ENCODE data around the gene SMCP.
A peak's percentile ranks its signal among the peaks of the same experiment; 100 is the strongest.

Gene SMCP

GRCh38 chr1:152912900-152913299, 34.8 kb downstream of the SMCP start:
- H3K9me3 ChIP-seq (ENCODE audit: severe bottlenecking) = peaks cover 3% of the 10 kb centered on the region

GRCh38 chr1:152917794-152918193, 39.7 kb downstream of the SMCP start:
- H3K27ac ChIP-seq = no peak overlapping the region
- peak; percentile 79 for DNase-seq
- H3K4me3 ChIP-seq (ENCODE audit: low read depth, low read length) = no peak overlapping the region
- peak; percentile 93 for TF ChIP-seq CTCF (IDR thresholded peaks at IDR 0.05; ENCODE audit: low read depth, low read length)
- no peaks in the 10 kb centered on the region for H3K36me3 ChIP-seq
- no peaks in the 10 kb centered on the region for H3K27me3 ChIP-seq (ENCODE audit: insufficient read depth, low read depth, severe bottlenecking)
- no peaks in the 10 kb centered on the region for H3K9me3 ChIP-seq (ENCODE audit: severe bottlenecking)

More at GRCh38 chr1:152912900-152913299, 34.8 kb downstream of the SMCP start:
- DNase-seq = no peak
- H3K27me3 ChIP-seq (ENCODE audit: insufficient read depth, low read depth, severe bottlenecking) = peaks cover 18% of the 10 kb centered on the region
- H3K36me3 ChIP-seq = no peaks in the 10 kb centered on the region
- no peak overlapping the region for H3K4me3 ChIP-seq (ENCODE audit: low read depth, low read length)
- TF ChIP-seq CTCF (IDR thresholded peaks at IDR 0.05; ENCODE audit: low read depth, low read length) = no peak
- H3K27ac ChIP-seq = no peak overlapping the region

DNA sequence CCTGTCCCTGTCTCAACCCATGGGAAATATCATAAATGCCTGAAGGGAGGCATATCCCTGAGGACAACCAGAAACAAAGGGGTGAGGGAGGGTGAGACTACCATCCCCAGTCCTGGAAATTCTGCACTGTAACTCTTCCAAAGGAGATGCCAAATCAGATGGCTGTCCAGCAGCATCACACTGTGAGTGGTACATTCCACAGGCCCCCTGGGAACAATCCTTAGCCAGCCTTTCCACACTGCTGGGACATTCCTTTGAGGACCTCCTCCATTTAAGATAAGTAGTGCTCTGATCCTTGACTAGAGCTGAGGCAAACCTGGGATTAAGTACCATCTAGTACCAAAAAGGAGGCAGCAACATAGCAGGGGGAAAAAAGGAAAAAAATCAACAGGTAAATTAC, 40.9 kb downstream of the SMCP start:
- H3K4me3 ChIP-seq (ENCODE audit: low read depth, low read length) = no peak overlapping the region
- H3K27ac ChIP-seq = no peak overlapping the region
- no peak for DNase-seq
- no peaks in the 10 kb centered on the region for H3K27me3 ChIP-seq (ENCODE audit: insufficient read depth, low read depth, severe bottlenecking)
- no peaks in the 10 kb centered on the region for H3K9me3 ChIP-seq (ENCODE audit: severe bottlenecking)
- TF ChIP-seq CTCF (IDR thresholded peaks at IDR 0.05; ENCODE audit: low read depth, low read length) = no peak
- no peaks in the 10 kb centered on the region for H3K36me3 ChIP-seq

GRCh38 chr1:152924191-152924590, 46.1 kb downstream of the SMCP start:
- H3K9me3 ChIP-seq (ENCODE audit: severe bottlenecking) = peaks cover 6% of the 10 kb centered on the region
- TF ChIP-seq CTCF (IDR thresholded peaks at IDR 0.05; ENCODE audit: low read depth, low read length) = no peak
- H3K27me3 ChIP-seq (ENCODE audit: insufficient read depth, low read depth, severe bottlenecking) = no peaks in the 10 kb centered on the region
- no peaks in the 10 kb centered on the region for H3K36me3 ChIP-seq
- no peak overlapping the region for H3K27ac ChIP-seq
- DNase-seq = no peak
- no peak overlapping the region for H3K4me3 ChIP-seq (ENCODE audit: low read depth, low read length)

GRCh38 chr1:152926091-152926490, 48.0 kb downstream of the SMCP start:
- Histone ChIP-seq H3K36me3 (no peaks in the 10 kb centered on the region), H3K27ac (no peak overlapping the region), H3K27me3 (ENCODE audit: insufficient read depth, low read depth, severe bottlenecking) (no peaks in the 10 kb centered on the region), H3K4me3 (ENCODE audit: low read depth, low read length) (no peak overlapping the region), H3K9me3 (ENCODE audit: severe bottlenecking) (peaks cover 6% of the 10 kb centered on the region)
- peak; percentile 68 for DNase-seq
- peak; percentile 90 for TF ChIP-seq CTCF (IDR thresholded peaks at IDR 0.05; ENCODE audit: low read depth, low read length)

DNA sequence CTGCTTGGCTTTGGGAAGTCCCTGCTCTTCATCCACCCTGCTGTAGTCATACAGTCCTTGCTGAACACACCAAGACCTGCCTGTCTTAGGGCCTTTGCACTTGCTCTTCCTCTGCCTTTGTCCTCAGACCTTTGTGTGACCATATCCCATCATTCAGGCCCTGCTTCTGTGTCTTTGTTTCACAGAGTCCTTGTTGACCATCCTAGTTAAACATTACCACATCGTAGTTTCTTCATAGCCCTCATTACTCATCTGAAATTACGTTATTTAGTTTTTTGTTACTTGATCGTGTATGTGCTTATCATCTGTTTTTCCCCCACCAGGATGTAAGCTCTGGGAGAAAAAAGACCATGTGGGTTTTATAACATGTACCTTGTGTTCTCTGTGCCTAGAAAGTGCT, 50.5 kb downstream of the SMCP start:
- H3K27ac ChIP-seq = no peak overlapping the region
- H3K4me3 ChIP-seq (ENCODE audit: low read depth, low read length) = no peak overlapping the region
- DNase-seq = no peak
- H3K36me3 ChIP-seq = no peaks in the 10 kb centered on the region
- H3K27me3 ChIP-seq (ENCODE audit: insufficient read depth, low read depth, severe bottlenecking) = no peaks in the 10 kb centered on the region
- TF ChIP-seq CTCF (IDR thresholded peaks at IDR 0.05; ENCODE audit: low read depth, low read length) = no peak
- H3K9me3 ChIP-seq (ENCODE audit: severe bottlenecking) = peaks cover 6% of the 10 kb centered on the region
